ENCODE results near the gene LCE6A.

Gene LCE6A, protein sequence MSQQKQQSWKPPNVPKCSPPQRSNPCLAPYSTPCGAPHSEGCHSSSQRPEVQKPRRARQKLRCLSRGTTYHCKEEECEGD

DNA sequence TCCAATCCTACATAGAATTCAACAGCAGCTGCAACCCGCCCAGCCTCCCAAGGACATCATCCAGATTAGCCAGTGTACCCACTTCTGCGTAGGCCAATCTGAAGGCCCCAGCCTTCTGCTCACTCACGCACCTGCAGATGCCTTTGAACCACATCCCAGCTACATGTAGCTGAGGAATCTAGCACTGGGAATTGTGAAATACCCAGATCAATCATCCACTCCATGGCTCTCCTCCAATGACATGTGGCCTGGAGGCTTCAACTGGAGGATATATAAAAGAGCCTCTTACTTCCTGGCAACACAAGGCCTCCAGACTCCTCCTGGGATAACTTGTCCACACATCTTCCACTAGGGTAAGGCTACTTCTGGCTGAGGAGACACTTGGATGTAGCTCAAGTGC lies at the start of gene LCE6A:
Gene LCE6A, plus strand, starts transcription at position 301 of the 400 bp plus-strand sequence. CDS start 665 bp downstream, outside the sequence.
- no peak for TF ChIP-seq POLR2A (IDR thresholded peaks at IDR 0.05; ENCODE audit: low read depth, low read length)
- DNase-seq (ENCODE audit: insufficient read length, low spot score) = no peak
- no peak for FAIRE-seq

DNA sequence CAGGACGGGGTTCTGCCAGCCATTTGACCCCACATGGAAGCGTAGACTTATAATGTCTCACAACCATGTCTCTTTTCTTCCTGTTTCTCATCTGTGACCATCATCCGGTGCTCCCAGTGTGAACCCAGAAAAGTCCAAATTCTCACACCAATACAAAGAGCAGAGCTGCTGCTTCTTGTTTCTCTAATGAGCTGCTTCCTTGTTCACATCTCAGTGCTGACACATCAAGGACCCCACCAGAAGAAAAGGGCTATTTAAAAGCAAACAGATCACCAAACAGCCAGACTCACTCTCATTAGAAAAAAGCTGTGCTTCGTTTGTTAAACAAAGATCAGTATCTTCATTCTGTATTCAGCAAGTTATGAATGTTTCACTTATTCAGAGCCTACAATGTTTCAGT lies 47.0 kb upstream of the LCE6A start:
- DNase-seq (ENCODE audit: insufficient read length, low spot score) (no peak), FAIRE-seq (no peak)
- no peak for TF ChIP-seq POLR2A (IDR thresholded peaks at IDR 0.05; ENCODE audit: low read depth, low read length)

DNA sequence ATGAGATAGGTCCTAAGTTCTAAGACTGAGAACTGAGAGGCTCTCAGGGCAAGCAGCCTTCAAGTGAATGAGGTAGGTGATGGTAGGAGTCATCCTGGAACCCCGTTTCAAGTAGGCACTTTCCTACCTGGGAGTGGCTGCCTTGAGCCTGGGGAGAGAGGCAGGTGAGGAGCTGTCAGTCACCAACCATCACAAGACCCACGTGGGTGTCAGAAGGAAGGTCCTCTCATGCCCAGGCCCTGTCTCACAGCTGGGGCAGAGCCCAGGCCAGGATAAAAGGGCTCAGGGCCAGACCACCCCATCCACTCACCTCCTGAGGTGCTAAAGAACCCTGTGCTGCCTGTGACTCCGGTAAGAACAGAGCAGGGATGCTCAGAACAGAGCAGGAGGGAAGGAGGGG lies 46.2 kb upstream of the LCE6A start, which contains the start of gene LCE1D:
Gene LCE1D, plus strand, starts transcription at position 301 of the 400 bp plus-strand sequence. CDS start 1,074 bp downstream, outside the sequence.
- DNase-seq (ENCODE audit: insufficient read length, low spot score) (no peak), FAIRE-seq (no peak)
- TF ChIP-seq POLR2A (IDR thresholded peaks at IDR 0.05; ENCODE audit: low read depth, low read length) = no peak

DNA sequence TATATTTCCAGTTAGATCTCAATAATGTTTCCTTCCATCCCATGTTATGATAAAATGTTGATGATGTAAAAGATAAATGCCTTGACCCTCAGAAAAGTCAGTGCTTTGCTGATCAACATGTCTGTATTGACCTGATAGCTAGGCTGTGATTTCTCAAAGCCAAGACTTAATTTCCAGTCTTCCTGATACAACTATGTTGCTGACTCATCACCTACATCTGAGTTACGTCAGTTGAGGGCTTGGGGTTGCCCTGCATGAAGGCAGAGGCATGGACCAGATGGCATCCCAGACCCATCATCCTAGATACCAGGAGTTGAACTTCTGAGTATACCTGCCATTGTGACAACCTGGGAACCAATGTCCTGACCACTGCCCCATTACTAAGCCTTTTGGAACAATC lies 41.3 kb upstream of the LCE6A start:
- no peak for TF ChIP-seq POLR2A (IDR thresholded peaks at IDR 0.05; ENCODE audit: low read depth, low read length)
- no peak for DNase-seq (ENCODE audit: insufficient read length, low spot score)
- FAIRE-seq = no peak

DNA sequence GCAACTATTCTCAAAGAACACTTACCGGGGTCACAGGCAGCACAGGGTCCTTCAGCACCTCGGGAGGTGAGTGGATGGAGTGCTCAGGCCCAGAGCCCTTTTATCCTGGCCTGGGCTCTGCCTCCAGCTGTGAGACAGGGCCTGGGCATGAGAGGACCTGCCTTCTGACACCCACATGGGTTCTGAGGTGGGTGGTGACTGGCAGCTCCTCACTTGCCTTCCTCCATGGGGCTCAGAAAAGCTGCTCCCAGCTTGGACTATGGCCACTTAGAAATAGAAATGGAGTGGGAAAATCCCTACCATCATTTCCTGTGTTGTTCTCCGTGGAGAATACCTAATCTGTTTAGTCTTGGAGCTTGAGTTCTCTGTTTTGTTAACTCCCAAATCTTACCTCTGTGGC lies 36.1 kb upstream of the LCE6A start, which contains the start of gene LCE1C:
Gene LCE1C, minus strand, starts transcription at position 76 of the 400 bp plus-strand sequence. CDS start 1,173 bp downstream, outside the sequence.
- no peak for DNase-seq (ENCODE audit: insufficient read length, low spot score)
- no peak for FAIRE-seq
- no peak for TF ChIP-seq POLR2A (IDR thresholded peaks at IDR 0.05; ENCODE audit: low read depth, low read length)

DNA sequence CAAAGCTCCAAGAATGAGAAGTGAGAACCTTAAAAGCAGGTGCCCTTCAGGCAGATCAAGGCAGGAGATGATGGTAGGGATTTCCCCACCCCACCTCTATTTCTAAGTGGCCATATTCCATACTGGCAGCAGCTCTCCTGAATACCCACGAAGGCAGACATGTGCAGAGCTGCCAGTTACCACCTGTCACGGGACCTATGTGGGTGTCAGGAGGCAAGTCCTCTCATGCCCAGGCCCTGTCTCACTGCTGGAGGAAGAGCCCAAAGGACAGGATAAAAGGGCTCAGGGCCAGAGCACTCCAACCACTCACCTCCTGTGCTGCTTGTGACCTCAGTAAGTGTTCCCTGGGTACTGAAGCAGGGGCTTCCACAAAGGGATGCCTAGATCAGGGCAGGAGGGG lies 31.6 kb upstream of the LCE6A start:
- FAIRE-seq = no peak

DNA sequence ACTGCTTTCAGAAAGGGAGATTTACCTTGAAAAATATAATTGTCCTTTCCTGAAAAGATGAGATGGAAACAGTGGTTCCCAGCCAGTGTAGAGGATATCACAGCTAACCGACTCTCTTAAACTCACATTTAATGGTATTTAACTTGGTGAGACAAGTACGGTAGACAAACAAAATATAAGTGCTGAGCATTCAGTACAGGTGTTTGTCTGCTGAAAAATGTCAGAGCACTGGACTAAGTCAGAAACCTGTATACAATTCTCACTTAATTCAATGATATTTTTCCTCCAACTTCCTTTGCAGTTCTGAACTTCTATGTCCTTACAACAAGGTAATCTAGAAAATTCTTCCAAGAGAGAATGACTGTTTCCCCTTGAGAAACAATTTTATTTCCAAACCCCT lies 31.0 kb upstream of the LCE6A start, which contains the start of gene LCE1B:
Gene LCE1B, plus strand, starts transcription at position 301 of the 400 bp plus-strand sequence. CDS start 476 bp downstream, outside the sequence.
- no peak for FAIRE-seq
- no peak for TF ChIP-seq POLR2A (IDR thresholded peaks at IDR 0.05; ENCODE audit: low read depth, low read length)
- DNase-seq (ENCODE audit: insufficient read length, low spot score) = no peak

More for the DNA sequence above, 31.6 kb upstream of the LCE6A start:
- TF ChIP-seq POLR2A (IDR thresholded peaks at IDR 0.05; ENCODE audit: low read depth, low read length) = no peak
- no peak for DNase-seq (ENCODE audit: insufficient read length, low spot score)

DNA sequence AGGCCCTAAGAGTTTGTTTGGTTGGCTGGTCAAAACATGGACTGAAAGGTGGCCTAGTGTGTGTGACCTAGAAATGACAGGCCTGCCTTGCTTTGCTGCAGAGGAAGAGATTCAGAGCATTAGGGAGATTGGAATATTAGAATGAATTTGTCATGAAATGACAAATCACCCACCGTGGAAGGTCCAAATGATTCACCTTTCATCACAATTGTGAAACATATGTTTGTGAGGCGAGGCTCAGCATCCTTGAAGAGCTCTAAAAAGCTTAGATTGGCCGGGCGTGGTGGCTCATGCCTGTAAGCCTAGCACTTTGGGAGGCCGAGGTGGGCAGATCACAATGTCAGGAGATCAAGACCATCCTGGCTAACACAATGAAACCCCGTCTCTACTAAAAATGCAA lies 25.3 kb upstream of the LCE6A start:
- DNase-seq (ENCODE audit: insufficient read length, low spot score) = no peak
- no peak for TF ChIP-seq POLR2A (IDR thresholded peaks at IDR 0.05; ENCODE audit: low read depth, low read length)
- FAIRE-seq = no peak

DNA sequence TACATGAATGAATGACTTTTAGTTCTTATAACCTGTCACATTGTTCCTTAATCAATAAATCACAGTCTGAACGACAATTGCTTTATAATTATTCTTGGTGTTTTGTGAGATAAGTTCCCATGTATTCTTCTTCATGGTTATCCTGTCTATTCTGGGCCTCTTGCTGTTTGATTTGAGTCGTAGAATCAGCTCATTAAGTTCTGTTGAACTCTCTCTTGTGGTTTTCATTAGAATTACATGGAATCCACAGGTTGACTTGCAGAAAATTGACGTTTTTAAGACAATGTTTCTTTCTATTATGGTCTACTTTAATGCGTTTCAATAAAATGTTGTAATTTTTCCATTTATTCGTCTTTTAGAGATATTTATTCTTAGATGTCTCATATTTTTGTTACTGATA lies 19.4 kb upstream of the LCE6A start:
- no peak for TF ChIP-seq POLR2A (IDR thresholded peaks at IDR 0.05; ENCODE audit: low read depth, low read length)
- FAIRE-seq (no peak), DNase-seq (ENCODE audit: insufficient read length, low spot score) (no peak)

DNA sequence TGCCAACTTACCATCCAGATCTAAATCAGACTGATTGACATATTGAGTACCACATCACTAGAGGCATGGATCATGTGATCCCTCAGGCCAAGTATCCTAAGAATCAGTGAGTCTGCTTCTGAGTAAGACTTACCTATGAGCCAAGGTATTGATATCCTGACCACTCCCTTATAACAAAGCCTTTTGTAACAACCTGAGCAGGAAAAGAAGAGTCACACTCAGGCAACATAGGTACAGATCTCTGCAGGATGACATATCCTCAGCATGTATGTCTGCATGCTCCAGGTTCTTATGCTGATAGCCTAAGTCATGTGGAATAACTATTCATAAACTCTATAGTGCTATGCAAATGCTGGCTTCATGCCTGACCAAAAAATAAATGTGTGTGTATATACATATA lies 17.7 kb upstream of the LCE6A start:
- TF ChIP-seq POLR2A (IDR thresholded peaks at IDR 0.05; ENCODE audit: low read depth, low read length) = no peak
- no peak for FAIRE-seq
- DNase-seq (ENCODE audit: insufficient read length, low spot score) = no peak

DNA sequence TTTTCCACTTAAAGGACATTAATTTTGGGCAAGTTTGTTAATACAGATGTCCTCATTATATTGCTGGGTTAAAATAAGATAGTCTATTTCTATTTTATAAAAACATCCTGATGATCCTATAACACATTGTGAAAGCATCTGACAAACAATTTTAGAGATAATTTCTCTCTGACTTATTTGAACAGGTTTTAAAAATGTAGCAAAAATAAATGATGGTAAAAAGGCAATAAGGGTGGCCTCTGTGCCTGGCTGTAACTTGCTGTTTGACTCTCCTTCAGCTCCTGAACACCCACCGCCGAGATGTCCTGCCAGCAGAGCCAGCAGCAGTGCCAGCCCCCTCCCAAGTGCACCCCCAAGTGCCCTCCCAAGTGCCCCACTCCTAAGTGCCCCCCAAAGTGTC lies 15.5 kb upstream of the LCE6A start, which contains the start of gene LCE1A:
Gene LCE1A, plus strand, starts transcription at position 301 of the 400 bp plus-strand sequence. Its CDS starts 0 bp downstream, at position 301.
- DNase-seq (ENCODE audit: insufficient read length, low spot score) (no peak), FAIRE-seq (no peak)
- TF ChIP-seq POLR2A (IDR thresholded peaks at IDR 0.05; ENCODE audit: low read depth, low read length) = no peak

DNA sequence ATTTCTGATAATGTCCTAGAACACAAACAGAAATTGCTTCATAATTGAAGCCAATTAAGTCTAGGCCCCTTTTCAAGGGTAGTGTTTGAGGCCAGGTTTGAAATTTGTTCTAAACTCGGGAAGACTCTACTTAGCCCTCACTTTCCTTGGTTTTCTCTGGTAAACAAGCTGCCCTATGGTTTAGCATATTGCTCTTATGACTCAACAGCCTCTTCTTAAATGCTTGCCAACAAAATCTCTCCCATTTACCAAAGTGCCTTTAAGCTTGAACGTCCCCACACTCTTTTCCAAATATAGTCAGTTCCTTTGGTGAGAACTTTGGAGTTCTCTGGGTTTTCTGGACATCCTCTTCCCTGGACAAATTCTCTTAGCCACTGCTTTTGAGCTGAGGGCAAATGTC lies 5.8 kb upstream of the LCE6A start:
- no peak for FAIRE-seq
- no peak for TF ChIP-seq POLR2A (IDR thresholded peaks at IDR 0.05; ENCODE audit: low read depth, low read length)
- DNase-seq (ENCODE audit: insufficient read length, low spot score) = no peak

DNA sequence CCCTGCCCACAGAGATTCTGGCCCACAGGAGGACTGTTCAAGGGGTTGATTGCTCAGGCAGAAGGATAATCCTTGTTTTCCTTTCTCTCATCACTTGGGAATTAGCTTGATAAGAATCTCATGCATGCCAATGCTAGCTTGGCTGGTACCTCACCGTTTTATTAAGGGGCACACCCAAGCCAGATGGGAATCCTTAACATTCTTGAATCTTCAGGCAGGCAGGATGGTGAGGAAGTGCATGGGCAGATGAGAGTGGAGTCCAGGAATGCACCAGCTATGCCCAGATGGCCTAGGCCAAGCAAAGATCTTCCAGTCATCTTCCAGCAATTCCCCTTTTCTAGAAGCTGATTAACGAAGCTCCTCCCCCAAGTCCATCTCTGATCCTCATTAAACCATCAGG lies 13.0 kb downstream of the LCE6A start:
- FAIRE-seq (no peak), DNase-seq (ENCODE audit: insufficient read length, low spot score) (no peak)

DNA sequence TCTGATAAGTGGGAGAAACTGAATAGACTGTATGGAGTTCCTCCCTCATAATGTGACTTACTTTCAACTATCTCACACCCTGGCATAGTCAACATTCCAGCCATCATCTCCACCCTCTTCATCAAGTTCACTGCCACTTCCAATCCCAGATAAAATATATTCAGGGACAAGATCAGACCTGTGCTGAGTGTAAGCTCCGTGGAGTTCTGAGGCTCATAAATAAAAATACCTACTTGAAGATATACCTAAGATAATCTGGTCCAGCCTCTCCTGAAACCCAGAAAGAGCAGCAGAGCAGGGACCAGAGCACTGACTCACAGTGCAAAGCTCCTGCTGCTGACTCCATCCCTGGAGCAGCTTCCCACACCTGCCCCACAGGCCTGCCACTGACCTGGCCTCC lies 15.4 kb downstream of the LCE6A start:
- FAIRE-seq (no peak), DNase-seq (ENCODE audit: insufficient read length, low spot score) (no peak)
- no peak for TF ChIP-seq POLR2A (IDR thresholded peaks at IDR 0.05; ENCODE audit: low read depth, low read length)

More for the DNA sequence above, 13.0 kb downstream of the LCE6A start:
- TF ChIP-seq POLR2A (IDR thresholded peaks at IDR 0.05; ENCODE audit: low read depth, low read length) = no peak

DNA sequence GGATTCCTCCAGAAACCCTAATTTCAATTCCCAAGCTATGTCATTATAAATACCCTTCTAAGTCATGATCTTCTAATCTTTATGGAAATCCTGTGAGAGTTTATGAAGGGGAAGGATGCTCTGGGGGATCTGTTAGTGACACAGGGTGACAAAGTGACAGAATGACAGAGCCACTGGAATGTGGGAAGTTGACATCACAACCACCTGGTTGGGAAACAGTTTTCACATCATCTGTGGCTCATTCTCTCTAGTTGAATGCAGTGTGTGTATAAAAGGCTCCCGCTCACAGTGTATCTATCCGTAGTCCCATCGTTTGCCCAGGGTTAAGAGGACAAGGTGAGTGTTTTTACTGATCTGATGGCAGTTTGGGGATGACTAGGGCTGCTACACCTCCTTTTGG lies 17.0 kb downstream of the LCE6A start, which contains the start of gene LCE7A:
Gene LCE7A, plus strand, starts transcription at position 301 of the 400 bp plus-strand sequence. CDS start 702 bp downstream, outside the sequence.
- FAIRE-seq = no peak
- TF ChIP-seq POLR2A (IDR thresholded peaks at IDR 0.05; ENCODE audit: low read depth, low read length) = no peak
- no peak for DNase-seq (ENCODE audit: insufficient read length, low spot score)
